Adipocyte (in vitro differentiated cells): ENCODE results near the gene STRIT1.
"Not testable (repeated sequence)": the region's sequence is repeated elsewhere in the genome, so short reads cannot be mapped to it uniquely, and the experiment has no call there.

ENCODE experiments used
- DNase-seq: peaks from one replicate; pipeline ENCODE4 v3.0.0-alpha.2; 2015; ENCODE audit warnings: low read depth
- H3K27me3 ChIP-seq: replicated peaks from 2 replicates; pipeline ENCODE4 v1.7.0; 2013; ENCODE audit warnings: mild to moderate bottlenecking, low read length, moderate library complexity; ENCODE audit not compliant: control insufficient read depth, insufficient read depth
- H3K36me3 ChIP-seq: 2 replicates; pipeline ENCODE4 v1.7.0; 2013; ENCODE audit warnings: low read length, mild to moderate bottlenecking, moderate library complexity; ENCODE audit not compliant: control insufficient read depth, insufficient read depth, severe bottlenecking
- H3K4me1 ChIP-seq: 2 replicates; pipeline ENCODE4 v1.7.0; 2013; ENCODE audit warnings: mild to moderate bottlenecking, low read length, moderate library complexity; ENCODE audit not compliant: control insufficient read depth, insufficient read depth
- H3K4me3 ChIP-seq: 2 replicates; pipeline ENCODE4 v1.7.0; 2013; ENCODE audit warnings: mild to moderate bottlenecking, low read length, moderate library complexity
- H3K9ac ChIP-seq: 2 replicates; pipeline ENCODE4 v1.7.0; 2013; ENCODE audit warnings: mild to moderate bottlenecking, low read length, moderate library complexity
- H3K9me3 ChIP-seq: 2 replicates; pipeline ENCODE4 v1.7.0; 2013; ENCODE audit warnings: mild to moderate bottlenecking, low read length, moderate library complexity; ENCODE audit not compliant: control insufficient read depth

The STRIT1 gene

GRCh38 chr3:155262855-155263254 lies 30.6 kb downstream of the STRIT1 start:
- not testable (repeated sequence) for H3K4me1 ChIP-seq, H3K27me3 ChIP-seq, H3K9me3 ChIP-seq, H3K36me3 ChIP-seq, H3K4me3 ChIP-seq, DNase-seq, H3K9ac ChIP-seq

GRCh38 chr3:155262295-155262694 lies 31.2 kb downstream of the STRIT1 start:
- Histone ChIP-seq H3K9ac (no peak overlapping the region), H3K36me3 (no peaks in the 10 kb centered on the region), H3K9me3 (no peaks in the 10 kb centered on the region), H3K4me1 (no peaks in the 10 kb centered on the region), H3K4me3 (no peak overlapping the region), H3K27me3 (no peaks in the 10 kb centered on the region)
- no peak for DNase-seq

- Histone ChIP-seq H3K4me3 (no peak overlapping the region), H3K27me3 (no peaks in the 10 kb centered on the region), H3K9ac (no peak overlapping the region), H3K36me3 (no peaks in the 10 kb centered on the region), H3K9me3 (no peaks in the 10 kb centered on the region), H3K4me1 (no peaks in the 10 kb centered on the region)
- DNase-seq: no peak
Measured at GRCh38 chr3:155254445-155254844, 39.0 kb downstream of the STRIT1 start.

GRCh38 chr3:155252535-155252934 lies 40.9 kb downstream of the STRIT1 start:
- H3K9ac ChIP-seq: no peak overlapping the region
- H3K36me3 ChIP-seq: no peaks in the 10 kb centered on the region
- H3K4me3 ChIP-seq: no peak overlapping the region
- no peaks in the 10 kb centered on the region for H3K4me1 ChIP-seq
- DNase-seq: no peak
- H3K9me3 ChIP-seq: peaks cover 8% of the 10 kb centered on the region
- no peaks in the 10 kb centered on the region for H3K27me3 ChIP-seq

- no peak overlapping the region for H3K9ac ChIP-seq
- H3K27me3 ChIP-seq: no peaks in the 10 kb centered on the region
- peaks cover 8% of the 10 kb centered on the region for H3K9me3 ChIP-seq
Measured at GRCh38 chr3:155252021-155252420, 41.5 kb downstream of the STRIT1 start.

GRCh38 chr3:155248531-155249187 lies 44.8 kb downstream of the STRIT1 start:
- no peaks in the 10 kb centered on the region for H3K4me1 ChIP-seq
- H3K9ac ChIP-seq: no peak overlapping the region
- no peaks in the 10 kb centered on the region for H3K27me3 ChIP-seq
- no peaks in the 10 kb centered on the region for H3K36me3 ChIP-seq
- H3K9me3 ChIP-seq: peaks cover 8% of the 10 kb centered on the region
- no peak overlapping the region for H3K4me3 ChIP-seq
- DNase-seq: no peak

More at GRCh38 chr3:155252021-155252420, 41.5 kb downstream of the STRIT1 start:
- H3K4me1 ChIP-seq: no peaks in the 10 kb centered on the region
- no peak for DNase-seq
- no peaks in the 10 kb centered on the region for H3K36me3 ChIP-seq
- H3K4me3 ChIP-seq: no peak overlapping the region

GRCh38 chr3:155244699-155245098 lies 48.8 kb downstream of the STRIT1 start:
- no peak overlapping the region for H3K4me3 ChIP-seq
- H3K9me3 ChIP-seq: peaks cover 8% of the 10 kb centered on the region
- no peaks in the 10 kb centered on the region for H3K36me3 ChIP-seq
- no peaks in the 10 kb centered on the region for H3K27me3 ChIP-seq
- DNase-seq: no peak
- H3K9ac ChIP-seq: no peak overlapping the region
- H3K4me1 ChIP-seq: peaks cover 24% of the 10 kb centered on the region

- Histone ChIP-seq H3K4me1 (peaks cover 24% of the 10 kb centered on the region), H3K27me3 (no peaks in the 10 kb centered on the region), H3K36me3 (no peaks in the 10 kb centered on the region), H3K9me3 (peaks cover 8% of the 10 kb centered on the region), H3K9ac (no peak overlapping the region), H3K4me3 (no peak overlapping the region)
- DNase-seq: peak; percentile 16
Measured at GRCh38 chr3:155244216-155244615, 49.3 kb downstream of the STRIT1 start.

- peak; percentile 21 for DNase-seq
- Histone ChIP-seq H3K9me3 (peaks cover 2% of the 10 kb centered on the region), H3K36me3 (no peaks in the 10 kb centered on the region), H3K9ac (no peak overlapping the region), H3K27me3 (no peaks in the 10 kb centered on the region), H3K4me1 (peaks cover 24% of the 10 kb centered on the region), H3K4me3 (no peak overlapping the region)
Measured at GRCh38 chr3:155243512-155243921, 50.0 kb downstream of the STRIT1 start.

- Histone ChIP-seq H3K36me3 (no peaks in the 10 kb centered on the region), H3K4me1 (peaks cover 24% of the 10 kb centered on the region), H3K4me3 (no peak overlapping the region), H3K27me3 (no peaks in the 10 kb centered on the region), H3K9ac (no peak overlapping the region), H3K9me3 (no peaks in the 10 kb centered on the region)
- DNase-seq: peak; percentile 55
Measured at GRCh38 chr3:155242342-155242741, 51.1 kb downstream of the STRIT1 start.

- Histone ChIP-seq H3K36me3 (no peaks in the 10 kb centered on the region), H3K9ac (peak overlapping the region; percentile 19)
- DNase-seq: peak; percentile 83
Measured at GRCh38 chr3:155241579-155241978, 51.9 kb downstream of the STRIT1 start.

More at GRCh38 chr3:155241579-155241978, 51.9 kb downstream of the STRIT1 start:
- H3K27me3 ChIP-seq: no peaks in the 10 kb centered on the region
- peaks cover 24% of the 10 kb centered on the region for H3K4me1 ChIP-seq
- no peaks in the 10 kb centered on the region for H3K9me3 ChIP-seq
- H3K4me3 ChIP-seq: no peak overlapping the region
